SJCRH30 (cell line): Measurements from ENCODE around the gene MIER1. TPM values are rescaled to one million over a fixed set of nuclear protein-coding genes. Genes with fewer than 3 reads are reported as not detected.
A peak's percentile ranks its signal among the peaks of the same experiment; 100 is the strongest.

Source experiments
- DNase-seq, 2 experiments: peaks; one replicate each; pipeline ENCODE4 v3.0.0-alpha.2; 2015 to 2020
- H3K27ac ChIP-seq: fragments of 250-450 bp; sonication (Bioruptor Pico); 2 replicates; pipeline ENCODE4 v1.5.1; 2020; ENCODE audit warnings: mild to moderate bottlenecking, moderate library complexity
- H3K27me3 ChIP-seq: fragments of 250-450 bp; sonication (Bioruptor Pico); 2 replicates; pipeline ENCODE4 v1.5.1; 2020; ENCODE audit warnings: mild to moderate bottlenecking, moderate library complexity
- H3K36me3 ChIP-seq: fragments of 250-450 bp; sonication (Bioruptor Pico); 2 replicates; pipeline ENCODE4 v1.5.1; 2020; ENCODE audit warnings: mild to moderate bottlenecking, moderate library complexity
- H3K4me1 ChIP-seq: fragments of 250-450 bp; sonication (Bioruptor Pico); 2 replicates; pipeline ENCODE4 v1.5.1; 2020; ENCODE audit warnings: mild to moderate bottlenecking, moderate library complexity
- H3K4me3 ChIP-seq: fragments of 250-450 bp; sonication (Bioruptor Pico); 2 replicates; pipeline ENCODE4 v1.5.1; 2020; ENCODE audit warnings: mild to moderate bottlenecking, moderate library complexity
- H3K9me3 ChIP-seq: fragments of 250-450 bp; sonication (Bioruptor Pico); replicated peaks from 2 replicates; pipeline ENCODE4 v1.5.1; 2020; ENCODE audit warnings: mild to moderate bottlenecking, moderate library complexity
- total RNA-seq: library from RNA; depleted of rRNA; stranded (reverse); fragments of >200 nt; shearing (Covaris generic); gene quantifications from 2 replicates; pipeline ENCODE4 v1.2.3, GENCODE V29; 2014

MIER1 gene
- total RNA-seq, 1 experiment from 2014 or later = 39.3 TPM

DNA sequence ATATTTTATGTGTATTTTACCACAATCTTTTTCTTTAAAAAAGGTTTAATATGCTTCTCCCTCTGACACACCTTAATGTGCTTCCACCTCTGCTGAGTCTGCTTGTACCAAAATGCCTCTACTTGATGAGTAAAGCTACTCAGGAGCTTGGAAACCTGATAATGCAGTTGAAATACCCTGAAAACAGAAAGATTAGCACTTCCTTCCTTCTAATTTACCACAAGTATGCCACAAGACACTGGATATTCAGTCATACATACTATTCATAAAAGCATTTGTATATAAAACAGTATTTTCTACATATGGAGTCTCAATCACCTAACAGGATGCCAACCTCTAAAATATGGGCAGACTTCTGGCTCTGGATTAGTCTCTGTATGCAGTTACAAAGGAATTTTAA lies 74.2 kb downstream of the MIER1 start:
- Histone ChIP-seq H3K27ac (no peak overlapping the region), H3K4me1 (peaks cover 9% of the 10 kb centered on the region; the same call in 1 of the 2 replicates), H3K9me3 (no peaks in the 10 kb centered on the region)

DNA sequence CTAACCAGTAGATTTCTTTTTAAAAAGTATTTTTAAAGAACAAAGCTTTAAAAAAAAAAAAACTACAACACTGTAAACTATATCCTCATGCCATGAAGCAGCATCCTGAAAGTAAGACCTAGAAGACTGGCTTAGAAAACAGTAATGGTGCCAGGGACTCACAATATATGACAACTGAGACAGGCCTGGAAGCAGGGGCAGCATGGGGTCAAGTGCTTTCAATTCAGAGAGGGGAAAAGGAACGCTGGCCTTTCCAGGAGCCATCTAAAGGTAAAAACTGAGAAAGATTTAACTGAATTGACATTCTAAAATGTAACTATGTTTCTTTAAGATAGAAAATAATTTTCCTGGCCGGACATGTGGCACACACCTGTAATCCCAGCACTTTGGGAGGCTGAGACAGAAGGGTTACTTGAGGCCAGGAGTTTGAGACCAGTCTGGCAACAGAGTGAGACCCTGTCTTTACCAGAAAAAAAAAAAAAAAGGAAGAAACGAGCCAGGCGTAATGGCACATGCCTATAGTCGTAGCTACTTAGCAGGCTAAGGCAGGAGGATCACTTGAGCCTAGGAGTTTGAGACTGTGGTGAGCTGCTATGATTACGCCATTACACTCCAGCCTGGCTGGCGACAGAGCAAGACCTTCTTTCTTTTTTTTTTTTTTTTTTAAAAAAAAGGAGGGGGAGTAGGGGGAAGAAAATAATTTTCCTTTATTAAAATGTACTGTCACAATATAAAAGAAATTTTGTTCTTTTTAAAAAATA lies 75.0 kb downstream of the MIER1 start:
- Histone ChIP-seq H3K4me1 (peaks cover 16% of the 10 kb centered on the region), H3K27me3 (0 out of 2 replicates have a peak, but pooled peaks cover 2% of the 10 kb centered on the region), H3K9me3 (no peaks in the 10 kb centered on the region), H3K27ac (no peak overlapping the region), H3K36me3 (peaks cover 2% of the 10 kb centered on the region; the same call in 1 of the 2 replicates), H3K4me3 (no peak overlapping the region)
- no peak for DNase-seq

More for the DNA sequence above, 74.2 kb downstream of the MIER1 start:
- H3K36me3 ChIP-seq = peaks cover 2% of the 10 kb centered on the region; the same call in 1 of the 2 replicates
- no peak overlapping the region for H3K4me3 ChIP-seq
- 0 out of 2 replicates have a peak, but pooled peaks cover 2% of the 10 kb centered on the region for H3K27me3 ChIP-seq
- DNase-seq = peak in 1 of 2 experiments; percentile 22

DNA sequence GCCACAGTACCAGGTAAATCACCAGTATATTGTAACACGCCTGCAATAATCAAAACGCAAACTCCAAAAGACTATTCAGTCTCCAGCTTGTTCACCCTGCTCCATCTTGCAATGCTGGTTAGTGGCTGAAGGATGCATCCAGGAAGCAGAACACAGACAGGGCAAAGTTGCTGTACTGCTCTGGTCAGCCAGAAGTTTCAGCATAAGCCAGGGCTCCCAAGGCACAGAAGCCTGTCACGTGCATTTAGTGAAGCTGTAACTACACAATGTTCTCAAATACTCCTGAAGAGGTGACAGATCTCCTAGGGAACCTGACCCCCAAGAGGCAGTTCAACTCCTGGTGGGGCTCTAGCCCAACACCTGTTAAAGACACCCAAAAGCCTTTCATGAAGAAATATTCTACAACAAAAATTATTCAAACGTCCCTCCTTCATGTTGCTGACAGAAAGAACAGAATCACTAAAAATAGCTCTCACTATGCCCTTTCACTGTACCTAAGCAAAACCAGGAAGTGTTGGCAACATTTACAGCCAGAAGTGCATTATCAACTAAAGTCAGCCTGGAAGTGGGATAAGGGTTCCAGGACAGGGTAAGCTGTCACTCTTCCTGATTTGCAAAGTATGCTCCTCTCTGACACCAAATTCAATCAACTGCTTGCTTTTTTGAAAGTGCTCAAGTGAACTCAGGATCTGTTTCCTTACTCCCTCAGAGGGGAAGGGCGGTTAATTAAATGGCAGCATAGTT lies 77.1 kb downstream of the MIER1 start:
- Histone ChIP-seq H3K36me3 (peaks cover 2% of the 10 kb centered on the region; the same call in 1 of the 2 replicates), H3K27ac (no peak overlapping the region), H3K4me1 (peaks cover 23% of the 10 kb centered on the region), H3K4me3 (no peak overlapping the region), H3K9me3 (no peaks in the 10 kb centered on the region), H3K27me3 (no peaks in the 10 kb centered on the region)
- DNase-seq = no peak

DNA sequence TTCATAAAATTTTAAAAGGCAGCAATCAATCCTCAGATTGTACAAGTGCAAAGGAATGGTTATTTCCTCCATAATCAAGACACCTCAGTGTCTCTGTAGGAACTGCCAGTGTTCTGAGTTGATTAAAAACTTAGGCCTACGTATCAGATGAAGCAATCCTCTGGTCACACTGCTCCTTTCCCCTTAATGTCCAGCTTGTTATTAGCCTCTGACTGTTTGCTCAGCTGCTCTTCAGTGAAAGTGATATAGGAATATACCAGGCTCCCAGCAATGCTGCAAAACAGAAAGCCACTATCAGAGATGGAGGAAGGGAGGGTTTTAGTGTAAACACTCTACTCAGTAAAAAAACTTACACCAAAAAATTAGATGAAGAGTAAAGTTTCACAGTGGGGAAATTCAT lies 79.4 kb downstream of the MIER1 start:
- no peak overlapping the region for H3K27ac ChIP-seq
- no peaks in the 10 kb centered on the region for H3K27me3 ChIP-seq
- peaks cover 14% of the 10 kb centered on the region for H3K36me3 ChIP-seq
- no peaks in the 10 kb centered on the region for H3K9me3 ChIP-seq
- H3K4me1 ChIP-seq = peaks cover 20% of the 10 kb centered on the region
- DNase-seq = peak; percentile 63 to 87
- no peak overlapping the region for H3K4me3 ChIP-seq

DNA sequence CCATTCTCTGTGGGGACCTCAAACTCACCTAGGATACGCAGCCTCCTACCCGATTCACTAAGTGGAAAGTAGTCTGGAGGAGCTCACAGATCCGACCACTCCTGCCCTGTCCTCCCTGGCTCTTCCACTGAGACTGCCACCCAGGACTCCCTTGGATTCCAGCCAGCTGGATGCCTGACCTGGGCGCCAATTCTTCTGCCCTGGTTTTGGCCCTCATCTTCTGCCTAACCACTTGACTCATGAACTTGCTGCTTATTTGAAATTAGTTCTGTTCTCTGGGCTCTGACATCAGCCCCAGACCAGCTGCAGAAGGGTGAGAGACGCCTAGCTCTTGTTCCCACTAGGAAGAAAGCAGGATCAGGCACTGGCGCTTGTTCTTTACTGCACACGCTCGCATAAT lies 80.3 kb downstream of the MIER1 start:
- no peak overlapping the region for H3K27ac ChIP-seq
- peaks cover 19% of the 10 kb centered on the region for H3K4me1 ChIP-seq
- H3K9me3 ChIP-seq = no peaks in the 10 kb centered on the region
- H3K36me3 ChIP-seq = peaks cover 16% of the 10 kb centered on the region
- H3K4me3 ChIP-seq = no peak overlapping the region
- peak; percentile 10 to 31 for DNase-seq
- no peaks in the 10 kb centered on the region for H3K27me3 ChIP-seq

DNA sequence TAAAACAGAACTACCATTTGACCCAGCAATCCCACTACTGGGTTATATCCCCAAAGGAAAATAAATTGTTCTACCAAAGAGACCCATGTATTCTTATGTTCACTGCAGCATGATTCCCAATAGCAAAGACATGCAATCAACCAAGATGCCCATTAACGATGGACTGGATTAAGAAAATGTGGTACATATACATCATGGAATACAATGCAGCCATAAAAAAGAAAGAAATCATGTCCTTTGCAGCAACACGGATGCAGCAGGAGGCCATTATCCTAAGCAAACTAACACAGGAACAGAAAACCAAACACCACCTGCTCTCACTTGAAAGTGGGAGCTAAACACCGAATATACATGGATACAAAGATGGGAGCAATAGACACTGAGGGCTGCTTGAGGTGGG lies 85.0 kb downstream of the MIER1 start:
- Histone ChIP-seq H3K27ac (no peak overlapping the region), H3K4me3 (no peak overlapping the region), H3K4me1 (peaks cover 17% of the 10 kb centered on the region), H3K9me3 (no peaks in the 10 kb centered on the region), H3K36me3 (peaks cover 31% of the 10 kb centered on the region), H3K27me3 (no peaks in the 10 kb centered on the region)
- DNase-seq = no peak

DNA sequence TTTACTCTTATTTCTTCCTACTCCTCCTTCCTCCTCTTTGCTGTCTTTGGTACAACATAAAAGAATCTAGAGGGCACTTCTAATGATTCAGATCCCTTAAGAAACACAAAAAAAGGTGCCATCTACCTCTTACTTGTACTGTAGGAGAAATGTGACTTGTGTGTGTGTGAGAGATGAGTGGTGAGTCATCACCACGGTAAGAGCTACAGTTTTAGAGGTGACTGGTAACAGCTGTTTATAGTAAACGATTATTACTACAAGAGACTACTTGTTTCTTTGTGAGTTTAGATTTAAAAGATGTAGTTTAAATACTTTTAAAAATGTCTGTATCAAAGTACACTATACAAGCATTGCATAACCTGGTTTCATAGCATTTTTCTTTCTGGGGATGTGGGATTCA lies 88.8 kb downstream of the MIER1 start:
- H3K36me3 ChIP-seq = peaks cover 38% of the 10 kb centered on the region
- H3K27ac ChIP-seq = peak overlapping the region; percentile 49
- peaks cover 10% of the 10 kb centered on the region; the same call in 1 of the 2 replicates for H3K4me1 ChIP-seq
- no peak overlapping the region for H3K4me3 ChIP-seq
- H3K9me3 ChIP-seq = no peaks in the 10 kb centered on the region
- no peaks in the 10 kb centered on the region for H3K27me3 ChIP-seq
- peak; percentile 23 to 54 for DNase-seq

DNA sequence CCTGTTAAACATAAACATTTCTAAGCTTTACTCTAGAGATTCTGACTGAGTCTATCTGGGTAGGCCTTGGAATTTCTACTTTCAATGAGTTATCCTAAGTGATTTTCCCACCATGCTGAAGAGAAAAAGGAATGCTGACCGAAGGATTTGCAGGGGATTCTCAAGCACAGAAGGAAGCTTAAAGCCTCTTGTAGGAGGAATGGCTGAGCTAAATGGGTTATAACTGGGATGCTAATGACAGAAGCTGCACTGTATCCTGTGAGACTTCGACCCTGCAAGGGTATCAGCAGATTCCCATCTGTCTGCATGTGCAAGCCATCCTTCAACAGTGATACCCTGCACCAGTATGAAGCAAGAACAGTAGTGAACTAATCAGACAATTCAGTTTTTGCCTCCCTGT lies 93.8 kb downstream of the MIER1 start:
- no peak overlapping the region for H3K27ac ChIP-seq
- H3K27me3 ChIP-seq = no peaks in the 10 kb centered on the region
- peaks cover 7% of the 10 kb centered on the region; the same call in 1 of the 2 replicates for H3K4me1 ChIP-seq
- H3K9me3 ChIP-seq = no peaks in the 10 kb centered on the region
- DNase-seq = no peak
- peaks cover 35% of the 10 kb centered on the region for H3K36me3 ChIP-seq
- no peak overlapping the region for H3K4me3 ChIP-seq

DNA sequence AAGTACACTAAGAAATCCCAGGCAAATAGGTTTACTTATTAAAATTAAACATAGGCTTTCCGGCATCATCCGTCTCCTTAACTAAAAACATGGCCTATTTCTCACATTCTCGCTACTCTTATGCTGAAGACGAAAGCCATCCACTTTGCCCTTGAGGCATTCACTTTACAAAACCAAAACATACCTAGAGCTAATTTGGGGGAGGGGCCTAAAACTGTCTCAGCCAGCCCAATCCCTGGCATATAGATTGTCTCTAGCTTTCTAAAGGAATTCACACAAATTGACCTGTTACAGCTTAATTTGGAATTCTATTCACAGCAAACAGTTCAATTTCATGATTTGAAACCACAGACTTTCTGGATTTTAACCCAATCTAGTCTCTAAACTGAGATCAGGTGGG lies 94.3 kb downstream of the MIER1 start:
- Histone ChIP-seq H3K27ac (no peak overlapping the region), H3K36me3 (peaks cover 33% of the 10 kb centered on the region), H3K4me3 (no peak overlapping the region), H3K4me1 (peaks cover 2% of the 10 kb centered on the region; the same call in 1 of the 2 replicates), H3K9me3 (no peaks in the 10 kb centered on the region), H3K27me3 (no peaks in the 10 kb centered on the region)
- DNase-seq = no peak

DNA sequence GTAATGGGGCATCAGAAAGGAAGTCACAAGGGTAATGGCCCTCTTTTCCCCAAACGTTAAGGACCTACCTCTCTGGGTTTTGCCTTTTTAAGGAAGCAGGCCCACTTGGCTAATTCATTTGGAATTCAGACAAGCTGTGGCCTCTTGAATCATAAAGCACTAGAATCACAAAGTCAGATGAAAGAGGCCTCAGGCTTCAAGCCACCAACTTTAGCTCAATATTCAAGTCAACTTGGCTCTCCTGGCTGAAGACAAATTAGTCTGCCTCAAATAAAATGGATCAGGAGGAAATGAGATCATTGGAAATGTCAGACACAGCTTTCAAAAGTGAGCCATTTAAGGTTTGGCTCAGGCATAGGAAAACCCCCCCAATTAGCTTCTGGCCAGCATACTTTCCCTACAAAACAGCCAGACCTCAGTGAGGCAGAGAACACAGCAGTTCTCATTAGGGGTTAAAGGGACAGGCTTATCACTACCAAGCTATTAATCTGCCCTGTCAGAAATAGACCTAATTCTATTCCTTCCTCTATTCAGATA lies 94.9 kb downstream of the MIER1 start:
- Histone ChIP-seq H3K27ac (no peak overlapping the region), H3K4me3 (no peak overlapping the region), H3K36me3 (peaks cover 30% of the 10 kb centered on the region), H3K27me3 (no peaks in the 10 kb centered on the region), H3K4me1 (no peaks in the 10 kb centered on the region), H3K9me3 (no peaks in the 10 kb centered on the region)
- DNase-seq = no peak

DNA sequence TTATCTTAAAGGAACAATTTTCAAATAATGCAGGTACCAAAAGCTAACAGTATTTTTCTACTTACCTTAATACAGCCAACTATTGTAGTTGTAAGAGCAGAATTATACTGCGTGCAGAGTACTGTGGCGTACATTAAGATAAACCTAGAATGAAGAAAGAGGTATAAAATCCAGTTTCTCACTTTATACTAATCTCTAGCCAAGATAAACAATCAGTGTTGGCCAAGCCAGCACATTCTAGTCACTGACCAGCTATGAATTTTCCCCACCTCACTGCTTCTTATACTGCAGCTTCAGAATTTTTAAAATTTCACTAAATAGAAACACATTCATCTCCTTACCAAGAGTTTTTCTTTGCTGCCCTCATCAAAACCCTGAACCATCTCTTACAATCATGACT lies 95.5 kb downstream of the MIER1 start:
- Histone ChIP-seq H3K27me3 (no peaks in the 10 kb centered on the region), H3K27ac (no peak overlapping the region), H3K4me3 (no peak overlapping the region), H3K9me3 (no peaks in the 10 kb centered on the region), H3K4me1 (no peaks in the 10 kb centered on the region), H3K36me3 (peaks cover 35% of the 10 kb centered on the region)
- DNase-seq = no peak

DNA sequence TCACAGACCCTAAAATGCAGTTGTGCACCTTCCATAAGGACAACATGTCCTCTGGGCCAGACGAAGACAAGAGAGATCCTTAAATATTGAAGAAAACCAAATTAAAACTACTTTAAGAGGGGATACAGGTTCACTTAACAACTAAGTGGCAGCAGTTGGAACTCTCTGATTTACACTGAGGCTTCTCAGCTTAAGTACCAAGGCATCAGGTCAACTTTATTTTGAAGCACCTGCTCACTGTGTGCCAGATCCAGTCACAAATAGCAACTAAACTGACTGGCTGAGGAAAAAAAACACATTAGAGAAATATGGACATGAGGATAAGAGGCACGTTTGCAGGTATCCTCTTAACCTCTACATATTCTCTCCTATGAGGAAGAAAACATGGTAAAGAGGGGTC lies 96.0 kb downstream of the MIER1 start:
- H3K4me3 ChIP-seq = no peak overlapping the region
- H3K27me3 ChIP-seq = no peaks in the 10 kb centered on the region
- H3K9me3 ChIP-seq = no peaks in the 10 kb centered on the region
- DNase-seq = no peak
- peaks cover 36% of the 10 kb centered on the region for H3K36me3 ChIP-seq
- no peak overlapping the region for H3K27ac ChIP-seq
- no peaks in the 10 kb centered on the region for H3K4me1 ChIP-seq

DNA sequence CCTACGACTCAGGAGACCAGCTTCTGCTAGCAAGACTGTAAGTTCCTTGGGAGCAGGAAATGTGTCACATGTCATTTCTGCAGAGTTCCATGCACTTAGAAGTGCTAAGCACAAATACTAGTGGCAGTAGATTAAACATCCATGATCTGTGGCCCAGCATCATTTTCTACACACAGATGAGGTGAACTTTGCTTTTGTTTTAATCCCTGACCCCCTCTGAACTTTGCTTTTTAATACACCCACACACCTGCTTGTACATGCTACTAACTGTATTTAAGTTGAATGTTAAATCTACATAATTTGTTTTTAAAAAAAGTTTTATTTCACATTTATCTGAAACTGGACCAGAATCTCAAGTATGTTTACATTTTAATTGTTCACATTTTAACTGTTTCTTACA lies 104.7 kb downstream of the MIER1 start:
- Histone ChIP-seq H3K9me3 (no peaks in the 10 kb centered on the region; the same call in 1 of the 2 replicates), H3K4me1 (no peaks in the 10 kb centered on the region), H3K4me3 (no peak overlapping the region), H3K27ac (no peak overlapping the region), H3K36me3 (peaks cover 38% of the 10 kb centered on the region), H3K27me3 (no peaks in the 10 kb centered on the region)
- DNase-seq = no peak

DNA sequence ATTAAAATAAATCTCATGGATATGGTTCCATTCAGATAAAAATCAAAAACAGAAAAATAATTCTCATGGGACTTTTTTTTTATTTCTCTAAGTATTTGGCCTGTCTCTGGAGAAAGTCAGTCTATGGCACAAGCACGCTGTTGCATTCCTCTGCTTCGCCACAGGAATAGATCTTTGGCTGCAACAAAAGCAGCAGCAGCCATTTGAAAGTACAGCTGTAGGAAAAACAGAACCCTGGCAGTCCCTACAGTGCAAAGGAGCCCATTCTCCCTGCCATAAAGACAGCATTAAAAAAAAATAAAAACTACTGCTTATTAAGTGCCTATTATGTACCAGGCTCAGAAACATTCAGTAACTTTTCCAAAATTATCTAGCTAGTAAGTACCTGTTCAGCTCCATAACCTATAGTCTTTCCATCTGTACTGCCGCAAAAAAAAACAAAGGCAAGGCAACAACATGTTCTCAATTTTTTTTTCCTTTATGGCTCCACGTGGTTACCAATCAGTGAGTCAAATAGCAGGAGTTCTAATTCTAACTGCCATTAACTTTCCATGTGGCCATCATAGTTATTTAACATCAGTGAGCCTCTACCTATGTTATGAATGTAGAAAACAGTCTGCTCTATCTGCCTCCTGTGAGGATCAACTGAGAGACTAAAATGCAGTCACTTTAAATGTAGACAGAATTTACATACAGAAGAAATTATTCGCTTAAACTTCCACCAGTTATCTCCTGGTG lies 106.5 kb downstream of the MIER1 start:
- Histone ChIP-seq H3K36me3 (peaks cover 42% of the 10 kb centered on the region), H3K27ac (no peak overlapping the region), H3K9me3 (no peaks in the 10 kb centered on the region; the same call in 1 of the 2 replicates), H3K4me3 (no peak overlapping the region), H3K4me1 (no peaks in the 10 kb centered on the region), H3K27me3 (no peaks in the 10 kb centered on the region)
- no peak for DNase-seq
